ENCODE results near the gene CAP2. TPM values are rescaled to one million over a fixed set of nuclear protein-coding genes. Genes with fewer than 3 reads are reported as not detected.
A peak's percentile ranks its signal among the peaks of the same experiment; 100 is the strongest.

Gene CAP2
- 69.1 TPM for total RNA-seq

GRCh38 chr6:17392978-17393891, at the start of gene CAP2:
Gene CAP2 (plus strand): TSS chr6:17393595. CDS start chr6:17421556, 27,961 bp downstream.
- peak; percentile 90 for DNase-seq

GRCh38 chr6:17347012-17347411, 46.4 kb upstream of the CAP2 start:
- no peak for DNase-seq

GRCh38 chr6:17349427-17349826, 44.0 kb upstream of the CAP2 start:
- DNase-seq, result no peak

GRCh38 chr6:17352302-17352701, 41.1 kb upstream of the CAP2 start:
- DNase-seq, result no peak

- no peak for DNase-seq
These were observed 39.8 kb upstream of the CAP2 start for GRCh38 chr6:17353440-17354175.

- no peak for DNase-seq
These were observed 38.5 kb upstream of the CAP2 start for GRCh38 chr6:17354700-17355403.

- DNase-seq, result no peak
These were observed 38.0 kb upstream of the CAP2 start for GRCh38 chr6:17355404-17355774.

- DNase-seq, result no peak
These were observed 34.9 kb upstream of the CAP2 start for GRCh38 chr6:17358515-17358914.

GRCh38 chr6:17360564-17360963, 32.8 kb upstream of the CAP2 start:
- DNase-seq, result no peak

GRCh38 chr6:17361013-17361412, 32.4 kb upstream of the CAP2 start:
- DNase-seq, result peak; percentile 12

- DNase-seq, result no peak
These were observed 27.4 kb upstream of the CAP2 start for GRCh38 chr6:17365961-17366360.

- DNase-seq, result no peak
These were observed 25.5 kb upstream of the CAP2 start for GRCh38 chr6:17367868-17368267.

GRCh38 chr6:17381424-17382147, 11.8 kb upstream of the CAP2 start:
- peak; percentile 38 for DNase-seq

GRCh38 chr6:17385660-17386059, 7.7 kb upstream of the CAP2 start:
- peak; percentile 85 for DNase-seq

- peak; percentile 39 for DNase-seq
These were observed 5.0 kb upstream of the CAP2 start for GRCh38 chr6:17388365-17388764.

GRCh38 chr6:17389274-17389847, 4.0 kb upstream of the CAP2 start:
- no peak for DNase-seq

- no peak for DNase-seq
These were observed 3.1 kb upstream of the CAP2 start for GRCh38 chr6:17390276-17390675.

GRCh38 chr6:17391976-17392375, 1.4 kb upstream of the CAP2 start:
- DNase-seq, result no peak

- peak; percentile 82 for DNase-seq
These were observed 667 bp downstream of the CAP2 start for GRCh38 chr6:17393892-17394631.

GRCh38 chr6:17395112-17395511, 1.7 kb downstream of the CAP2 start:
- no peak for DNase-seq

- DNase-seq, result no peak
These were observed 2.9 kb downstream of the CAP2 start for GRCh38 chr6:17396256-17396655.

All from tongue (tissue), 2 donors.